RWPE2 (cell line): ENCODE results near the gene GDF9.

Experiments
- ATAC-seq: fragments of 200-7000 bp; cut with Tn5 transposase; 3 replicates; pipeline ENCODE4 v1.9.1; 2021; ENCODE audit warnings: low read depth
- DNase-seq: peaks from one replicate; pipeline ENCODE4 v3.0.0-alpha.2; 2020; ENCODE audit warnings: low spot score
- H3K27ac ChIP-seq: fragments of 450-650 bp; 2 replicates; pipeline ENCODE4 v1.5.1; 2017; ENCODE audit warnings: mild to moderate bottlenecking; ENCODE audit not compliant: poor library complexity, severe bottlenecking
- H3K27me3 ChIP-seq: fragments of 250-450 bp; sonication (Bioruptor Pico); 2 replicates; pipeline ENCODE4 v1.5.1; 2021; ENCODE audit warnings: mild to moderate bottlenecking, moderate library complexity; ENCODE audit not compliant: insufficient read depth, poor library complexity, severe bottlenecking
- H3K36me3 ChIP-seq: fragments of 250-450 bp; sonication (Bioruptor Pico); 2 replicates; pipeline ENCODE4 v1.5.1; 2020; ENCODE audit warnings: low read depth, mild to moderate bottlenecking, moderate library complexity
- H3K4me1 ChIP-seq: fragments of 250-450 bp; sonication (Bioruptor Pico); 2 replicates; pipeline ENCODE4 v1.5.1; 2021; ENCODE audit warnings: mild to moderate bottlenecking, moderate library complexity; ENCODE audit not compliant: insufficient read depth, poor library complexity, severe bottlenecking
- H3K4me3 ChIP-seq: fragments of 250-450 bp; sonication (Bioruptor Pico); 2 replicates; pipeline ENCODE4 v1.5.1; 2021; ENCODE audit warnings: mild to moderate bottlenecking, moderate library complexity; ENCODE audit not compliant: severe bottlenecking
- H3K9me3 ChIP-seq: fragments of 250-450 bp; sonication (Bioruptor Pico); 2 replicates; pipeline ENCODE4 v1.5.1; 2021; ENCODE audit warnings: mild to moderate bottlenecking, moderate library complexity; ENCODE audit not compliant: severe bottlenecking
- TF ChIP-seq, protein P1 (sequence below): fragments of 450-650 bp; IDR thresholded peaks from one replicate; pipeline ENCODE4 v1.5.1; 2017; ENCODE audit warnings: mild to moderate bottlenecking, moderate library complexity; ENCODE audit not compliant: poor library complexity, severe bottlenecking

The GDF9 gene

DNA sequence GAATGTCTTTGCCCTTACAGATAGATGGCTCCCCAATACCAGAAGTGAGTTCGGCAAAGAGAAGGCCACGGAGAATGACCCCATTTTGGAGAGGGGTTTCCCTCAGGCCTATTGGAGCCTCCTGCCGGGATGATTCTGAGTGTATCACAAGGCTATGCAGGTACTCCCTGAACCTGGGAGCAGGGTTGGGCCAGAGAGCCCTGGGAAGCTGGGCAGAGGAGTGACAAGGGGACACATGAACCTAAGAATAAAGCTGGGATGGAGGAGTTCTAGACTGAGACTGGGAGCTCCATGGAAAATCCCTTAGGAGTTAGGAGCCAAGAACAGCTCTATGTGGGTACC lies 7.6 kb upstream of the GDF9 start:
- Histone ChIP-seq H3K4me3 (no peak overlapping the region), H3K9me3 (no peaks in the 10 kb centered on the region), H3K36me3 (peaks cover 62% of the 10 kb centered on the region), H3K27ac (no peak overlapping the region), H3K27me3 (no peaks in the 10 kb centered on the region), H3K4me1 (no peaks in the 10 kb centered on the region)
- DNase-seq: no peak
- 0 out of 3 replicates have a peak, but pooled peaks have one; percentile 8 for ATAC-seq
- TF ChIP-seq, protein P1, sequence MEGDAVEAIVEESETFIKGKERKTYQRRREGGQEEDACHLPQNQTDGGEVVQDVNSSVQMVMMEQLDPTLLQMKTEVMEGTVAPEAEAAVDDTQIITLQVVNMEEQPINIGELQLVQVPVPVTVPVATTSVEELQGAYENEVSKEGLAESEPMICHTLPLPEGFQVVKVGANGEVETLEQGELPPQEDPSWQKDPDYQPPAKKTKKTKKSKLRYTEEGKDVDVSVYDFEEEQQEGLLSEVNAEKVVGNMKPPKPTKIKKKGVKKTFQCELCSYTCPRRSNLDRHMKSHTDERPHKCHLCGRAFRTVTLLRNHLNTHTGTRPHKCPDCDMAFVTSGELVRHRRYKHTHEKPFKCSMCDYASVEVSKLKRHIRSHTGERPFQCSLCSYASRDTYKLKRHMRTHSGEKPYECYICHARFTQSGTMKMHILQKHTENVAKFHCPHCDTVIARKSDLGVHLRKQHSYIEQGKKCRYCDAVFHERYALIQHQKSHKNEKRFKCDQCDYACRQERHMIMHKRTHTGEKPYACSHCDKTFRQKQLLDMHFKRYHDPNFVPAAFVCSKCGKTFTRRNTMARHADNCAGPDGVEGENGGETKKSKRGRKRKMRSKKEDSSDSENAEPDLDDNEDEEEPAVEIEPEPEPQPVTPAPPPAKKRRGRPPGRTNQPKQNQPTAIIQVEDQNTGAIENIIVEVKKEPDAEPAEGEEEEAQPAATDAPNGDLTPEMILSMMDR: no peak

DNA sequence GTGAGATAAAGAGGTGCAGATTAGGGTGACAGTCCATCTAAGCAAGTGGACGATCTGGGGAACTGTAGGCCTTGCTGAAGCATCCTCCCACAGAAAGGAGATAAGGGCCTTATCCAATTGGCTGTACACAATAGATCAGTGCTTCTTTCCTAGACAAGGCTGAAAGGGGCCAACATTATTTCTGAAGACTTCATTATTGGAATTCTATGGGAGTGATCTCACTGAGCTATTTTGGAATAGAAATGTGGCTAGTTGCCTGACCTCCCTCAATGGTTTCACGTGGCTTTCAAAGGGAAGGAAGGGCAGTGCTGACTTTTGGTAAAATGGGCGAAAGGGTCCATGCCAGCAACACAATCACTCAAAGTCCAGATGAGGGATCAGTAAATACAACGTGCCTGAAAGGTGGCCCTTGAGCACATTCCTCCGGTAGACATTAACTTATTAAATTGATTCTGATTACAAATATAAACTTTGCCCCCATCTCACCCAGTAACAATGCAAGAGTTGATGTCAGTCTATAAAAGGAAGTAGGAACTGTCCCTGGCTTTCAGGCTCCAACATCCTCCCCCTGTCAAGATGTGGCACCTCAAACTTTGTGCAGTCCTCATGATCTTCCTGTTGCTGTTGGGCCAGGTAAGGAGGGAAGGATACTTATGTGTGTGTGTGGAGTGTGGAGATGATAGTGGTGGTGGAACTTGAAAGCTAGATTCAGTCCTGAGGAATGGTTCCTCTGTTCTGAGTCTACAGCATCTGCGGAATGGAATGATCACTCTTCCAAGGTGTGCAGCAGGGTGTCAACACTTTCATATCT lies 7.1 kb upstream of the GDF9 start, which contains the start of gene LEAP2:
Gene LEAP2 (plus strand): TSS at position 550 of the 811 bp plus-strand sequence. CDS start 27 bp downstream, at position 577.
- peaks cover 62% of the 10 kb centered on the region for H3K36me3 ChIP-seq
- no peak for ATAC-seq

DNA sequence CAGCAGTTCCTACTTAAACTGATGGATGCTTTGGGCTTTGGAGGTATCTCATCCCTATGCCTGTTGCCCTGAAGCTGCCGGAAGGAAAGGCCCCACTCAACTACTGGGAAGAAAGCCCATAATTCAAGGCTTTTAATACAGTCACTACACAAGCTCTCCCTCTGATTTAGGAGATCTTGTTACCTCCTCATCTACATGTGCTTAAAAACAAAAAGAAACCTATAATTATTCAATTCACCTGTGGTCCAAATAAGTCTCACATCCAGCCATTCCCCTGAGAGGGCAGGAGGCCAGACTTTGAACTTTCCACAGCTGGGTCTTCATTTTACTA lies 6.5 kb upstream of the GDF9 start:
- ATAC-seq: no peak
- no peak overlapping the region for H3K27ac ChIP-seq

More for the DNA sequence above, 7.1 kb upstream of the GDF9 start, which contains the start of gene LEAP2:
- Histone ChIP-seq H3K4me1 (no peaks in the 10 kb centered on the region), H3K27me3 (no peaks in the 10 kb centered on the region), H3K27ac (no peak within 1 kb of the TSS), H3K9me3 (no peaks in the 10 kb centered on the region), H3K4me3 (no peak within 1 kb of the TSS)
- no peak for DNase-seq
- TF ChIP-seq, protein P1: no peak

DNA sequence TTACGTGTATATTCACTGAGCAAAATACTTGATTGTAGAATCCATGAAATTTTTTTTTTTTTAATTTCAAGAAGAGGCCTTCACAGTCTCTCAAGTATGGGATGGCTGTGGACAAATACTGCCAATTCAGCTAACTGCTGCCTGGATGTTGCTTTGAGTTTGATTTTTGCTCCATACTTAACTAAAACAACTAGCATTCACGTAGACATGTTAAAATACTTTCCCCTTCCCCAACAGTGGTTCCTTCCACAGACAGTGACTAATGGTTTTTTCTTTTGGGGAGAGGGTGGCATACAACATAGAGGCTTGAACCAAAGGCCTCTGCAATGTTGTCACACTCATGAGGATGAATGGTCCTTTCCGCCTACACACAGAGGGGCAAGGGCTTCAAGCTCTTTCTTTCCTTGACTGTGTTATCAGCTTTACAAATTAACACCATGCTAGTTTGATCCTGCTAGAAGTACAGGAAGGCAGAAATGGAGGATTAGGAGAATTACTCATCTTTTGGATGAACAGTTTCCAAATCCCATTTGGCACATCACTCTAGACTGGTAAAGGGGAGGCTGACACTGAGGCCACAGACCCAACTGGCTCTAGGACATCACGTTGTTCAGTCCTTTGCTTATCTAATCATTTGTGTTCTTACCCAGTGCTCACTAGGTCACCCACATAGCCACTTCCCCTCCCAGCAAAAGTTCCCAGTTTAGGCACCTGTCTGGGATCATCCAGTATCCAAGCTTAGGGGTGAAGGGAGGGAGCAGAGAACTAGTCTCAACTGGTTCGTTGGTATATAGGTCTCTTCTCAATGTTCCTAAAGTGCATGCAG lies 5.4 kb upstream of the GDF9 start:
- H3K4me3 ChIP-seq: no peak overlapping the region
- DNase-seq (no peak), ATAC-seq (no peak)
- no peaks in the 10 kb centered on the region for H3K9me3 ChIP-seq
- H3K27ac ChIP-seq: no peak overlapping the region
- H3K4me1 ChIP-seq: peaks cover 3% of the 10 kb centered on the region
- no peaks in the 10 kb centered on the region for H3K27me3 ChIP-seq
- TF ChIP-seq, protein P1: no peak
- H3K36me3 ChIP-seq: peaks cover 58% of the 10 kb centered on the region

More for the DNA sequence above, 6.5 kb upstream of the GDF9 start:
- Histone ChIP-seq H3K4me3 (no peak overlapping the region), H3K9me3 (no peaks in the 10 kb centered on the region), H3K36me3 (peaks cover 62% of the 10 kb centered on the region), H3K4me1 (no peaks in the 10 kb centered on the region), H3K27me3 (no peaks in the 10 kb centered on the region)
- DNase-seq: no peak
- TF ChIP-seq, protein P1: no peak
